Suprapubic skin (tissue), 4 donors: ENCODE results near the gene HNRNPM. TPM values are rescaled to one million over a fixed set of nuclear protein-coding genes. Genes with fewer than 3 reads are reported as not detected.
A peak's percentile ranks its signal among the peaks of the same experiment; 100 is the strongest.

Experiments
- DNase-seq, 2 donors: peaks; one replicate each; pipeline ENCODE4 v3.0.0-alpha.2; 2019; ENCODE audit warnings: low spot score in 2 of 2
- H3K27ac ChIP-seq: fragments of 200-600 bp; sonication (generic); one replicate; pipeline ENCODE4 v1.5.1; 2019
- H3K27me3 ChIP-seq: fragments of 200-600 bp; sonication (generic); one replicate; pipeline ENCODE4 v1.5.1; 2019
- H3K36me3 ChIP-seq: fragments of 200-600 bp; sonication (generic); one replicate; pipeline ENCODE4 v1.5.1; 2019
- H3K4me1 ChIP-seq: fragments of 200-600 bp; sonication (generic); one replicate; pipeline ENCODE4 v1.5.1; 2019
- H3K4me3 ChIP-seq: fragments of 200-600 bp; sonication (generic); one replicate; pipeline ENCODE4 v1.5.1; 2019; ENCODE audit warnings: mild to moderate bottlenecking
- H3K9me3 ChIP-seq: fragments of 200-600 bp; sonication (generic); one replicate; pipeline ENCODE4 v1.5.1; 2019
- CTCF ChIP-seq, 2 donors: fragments of 200-600 bp in 1 of 2; fragments of 450-650 bp in 1 of 2; sonication (generic) in 1 of 2; IDR thresholded peaks; one replicate each; pipeline ENCODE4 v1.5.1; 2016 to 2019; ENCODE audit warnings: antibody characterized with exemption in 2 of 2, mild to moderate bottlenecking in 1 of 2, moderate library complexity in 1 of 2
- EP300 ChIP-seq: sonication (generic); formaldehyde crosslinking; IDR thresholded peaks from one replicate; pipeline ENCODE4 v1.6.1; 2017; ENCODE audit warnings: antibody characterized with exemption
- POLR2A ChIP-seq, 2 donors: fragments of 450-650 bp; IDR thresholded peaks; one replicate each; pipeline ENCODE4 v1.6.1; 2017; ENCODE audit warnings: antibody characterized with exemption in 2 of 2, mild to moderate bottlenecking in 2 of 2, moderate library complexity in 2 of 2
- POLR2AphosphoS5 ChIP-seq, 3 donors: sonication (generic); formaldehyde crosslinking; IDR thresholded peaks; one replicate each; pipeline ENCODE4 v1.6.1; 2017; ENCODE audit warnings: antibody characterized with exemption in 3 of 3
- whole genome bisulfite sequencing: methylation state at CpG from one replicate; pipeline ENCODE4 v1.1.5; 2018; 5-methylcytosine and 5-hydroxymethylcytosine counted together
- total RNA-seq, 4 donors: library from RNA; depleted of rRNA; stranded (reverse); fragments of >200 nt; gene quantifications; one replicate each; pipeline ENCODE4 v1.1.0, GENCODE V29; 2016

The HNRNPM gene, protein sequence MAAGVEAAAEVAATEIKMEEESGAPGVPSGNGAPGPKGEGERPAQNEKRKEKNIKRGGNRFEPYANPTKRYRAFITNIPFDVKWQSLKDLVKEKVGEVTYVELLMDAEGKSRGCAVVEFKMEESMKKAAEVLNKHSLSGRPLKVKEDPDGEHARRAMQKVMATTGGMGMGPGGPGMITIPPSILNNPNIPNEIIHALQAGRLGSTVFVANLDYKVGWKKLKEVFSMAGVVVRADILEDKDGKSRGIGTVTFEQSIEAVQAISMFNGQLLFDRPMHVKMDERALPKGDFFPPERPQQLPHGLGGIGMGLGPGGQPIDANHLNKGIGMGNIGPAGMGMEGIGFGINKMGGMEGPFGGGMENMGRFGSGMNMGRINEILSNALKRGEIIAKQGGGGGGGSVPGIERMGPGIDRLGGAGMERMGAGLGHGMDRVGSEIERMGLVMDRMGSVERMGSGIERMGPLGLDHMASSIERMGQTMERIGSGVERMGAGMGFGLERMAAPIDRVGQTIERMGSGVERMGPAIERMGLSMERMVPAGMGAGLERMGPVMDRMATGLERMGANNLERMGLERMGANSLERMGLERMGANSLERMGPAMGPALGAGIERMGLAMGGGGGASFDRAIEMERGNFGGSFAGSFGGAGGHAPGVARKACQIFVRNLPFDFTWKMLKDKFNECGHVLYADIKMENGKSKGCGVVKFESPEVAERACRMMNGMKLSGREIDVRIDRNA
- 100 to 1,000 TPM in 3 of 4 donors, 10 to 100 TPM in 1; 85.5 to 128 (median 121) TPM for total RNA-seq

- Histone ChIP-seq H3K27me3 (no peaks in the 10 kb centered on the region), H3K4me3 (peak within 1 kb of the TSS; percentile 59), H3K4me1 (peaks cover 42% of the 10 kb centered on the region), H3K27ac (peak within 1 kb of the TSS; percentile 95), H3K36me3 (no peaks in the 10 kb centered on the region), H3K9me3 (no peaks in the 10 kb centered on the region)
- peak; percentile 99 to 100 for DNase-seq
- 0% methylated on average over 28 of the region's 93 CpGs for WGBS
- TF ChIP-seq CTCF (IDR thresholded peaks at IDR 0.05) (no peak), POLR2AphosphoS5 (IDR thresholded peaks at IDR 0.05) (peak; percentile 33 to 84 (median 79)), POLR2A (IDR thresholded peaks at IDR 0.05) (peak; percentile 69 to 94), EP300 (no peak)
Measured at GRCh38 chr19:8444677-8445487, at the start of gene HNRNPM. HNRNPM (plus strand) TSS chr19:8444975; CDS start chr19:8444999, 24 bp downstream.

GRCh38 chr19:8395621-8396082 is 49.1 kb upstream of the HNRNPM start:
- 85% methylated on average over 14 of the region's 14 CpGs for WGBS
- Histone ChIP-seq H3K27me3 (no peaks in the 10 kb centered on the region), H3K4me3 (no peak overlapping the region), H3K36me3 (peaks cover 19% of the 10 kb centered on the region), H3K9me3 (no peaks in the 10 kb centered on the region), H3K4me1 (peaks cover 72% of the 10 kb centered on the region), H3K27ac (no peak overlapping the region)
- TF ChIP-seq EP300 (no peak), CTCF (IDR thresholded peaks at IDR 0.05) (no peak), POLR2A (IDR thresholded peaks at IDR 0.05) (no peak)
- DNase-seq, result no peak

DNA sequence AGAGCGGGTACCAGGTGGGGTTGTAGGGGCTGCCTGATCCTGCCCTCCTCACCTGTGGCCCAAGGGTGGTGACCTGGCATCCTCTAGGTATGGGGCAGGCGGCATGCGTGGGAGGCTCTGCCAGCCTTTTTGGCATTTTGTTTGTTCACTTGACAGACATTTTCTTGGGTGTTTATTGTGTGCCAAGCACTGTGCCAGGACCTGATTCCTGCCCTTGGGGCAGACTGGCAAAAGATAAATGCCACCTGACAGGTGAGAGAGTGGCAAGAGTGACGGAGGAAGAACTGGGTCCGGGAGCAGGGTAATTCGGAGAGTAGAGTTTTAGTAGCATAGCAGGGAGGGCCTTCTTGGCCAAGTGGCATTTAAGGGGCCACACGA is 48.6 kb upstream of the HNRNPM start:
- Histone ChIP-seq H3K9me3 (no peaks in the 10 kb centered on the region), H3K27me3 (no peaks in the 10 kb centered on the region), H3K4me1 (peaks cover 67% of the 10 kb centered on the region), H3K27ac (no peak overlapping the region), H3K36me3 (peaks cover 22% of the 10 kb centered on the region), H3K4me3 (no peak overlapping the region)
- TF ChIP-seq CTCF (IDR thresholded peaks at IDR 0.05) (no peak), POLR2AphosphoS5 (IDR thresholded peaks at IDR 0.05) (no peak), EP300 (no peak), POLR2A (IDR thresholded peaks at IDR 0.05) (no peak)
- WGBS, result 48% methylated on average over 7 of the region's 7 CpGs
- DNase-seq, result peak in 1 of 2 donors; percentile 70

- peaks cover 24% of the 10 kb centered on the region for H3K36me3 ChIP-seq
- no peaks in the 10 kb centered on the region for H3K9me3 ChIP-seq
- H3K27me3 ChIP-seq, result no peaks in the 10 kb centered on the region
- peaks cover 62% of the 10 kb centered on the region for H3K4me1 ChIP-seq
- peak in 1 of 2 donors; percentile 89 for DNase-seq
- H3K4me3 ChIP-seq, result no peak overlapping the region
- no peak overlapping the region for H3K27ac ChIP-seq
- 45% methylated on average over 19 of the region's 22 CpGs for WGBS
- no peak for TF ChIP-seq POLR2AphosphoS5 (IDR thresholded peaks at IDR 0.05)
- no peak for TF ChIP-seq POLR2A (IDR thresholded peaks at IDR 0.05)
- TF ChIP-seq CTCF (IDR thresholded peaks at IDR 0.05), result peak; percentile 59 to 80
Measured at GRCh38 chr19:8396563-8397203, 48.1 kb upstream of the HNRNPM start.
